OCI-LY3 (cell line): ENCODE data around the gene CADPS.

Source experiments
- H2AFZ ChIP-seq: fragments of 200-600, 300-600 bp; shearing (Covaris generic); 2 replicates; pipeline ENCODE4 v1.6.0; 2014; ENCODE audit warnings: antibody characterized with exemption, low read depth, low read length
- H3K27ac ChIP-seq: fragments of 200-600, 300-600 bp; sonication (generic); 2 replicates; pipeline ENCODE4 v1.5.1; 2014; ENCODE audit warnings: mild to moderate bottlenecking, low read length, moderate library complexity, mixed read lengths
- H3K27me3 ChIP-seq: fragments of 200-600, 300-600 bp; sonication (generic); 2 replicates; pipeline ENCODE4 v1.6.1; 2014; ENCODE audit warnings: low read depth, low read length, mixed read lengths
- H3K36me3 ChIP-seq: fragments of 200-600, 300-600 bp; sonication (generic); replicated peaks from 2 replicates; pipeline ENCODE3; 2014; ENCODE audit warnings: low read depth, low read length, mixed read lengths
- H3K4me1 ChIP-seq: fragments of 300-600, 200-600 bp; sonication (generic); 2 replicates; pipeline ENCODE4 v1.6.1; 2014; ENCODE audit warnings: low read length, mixed read lengths
- H3K4me2 ChIP-seq: fragments of 200-600, 300-600 bp; sonication (generic); 2 replicates; pipeline ENCODE4 v1.6.1; 2014; ENCODE audit warnings: low read length, mixed read lengths
- H3K4me3 ChIP-seq: fragments of 300-600, 200-600 bp; sonication (generic); 2 replicates; pipeline ENCODE4 v1.5.1; 2014; ENCODE audit warnings: antibody characterized with exemption, mild to moderate bottlenecking, low read length, moderate library complexity
- H3K79me2 ChIP-seq: fragments of 300-600, 200-600 bp; shearing (Covaris generic); 2 replicates; pipeline ENCODE4 v1.6.1; 2014; ENCODE audit warnings: mild to moderate bottlenecking, low read length, mixed read lengths
- H3K9ac ChIP-seq: fragments of 300-600, 200-600 bp; shearing (Covaris generic); 2 replicates; pipeline ENCODE4 v1.6.0; 2014; ENCODE audit warnings: mild to moderate bottlenecking, low read length, moderate library complexity
- H3K9me3 ChIP-seq: fragments of 200-600, 300-600 bp; shearing (Covaris generic); 2 replicates; pipeline ENCODE4 v1.6.1; 2014; ENCODE audit warnings: low read length, mixed read lengths; ENCODE audit not compliant: insufficient read depth
- H4K20me1 ChIP-seq: fragments of 200-600, 300-600 bp; sonication (generic); 2 replicates; pipeline ENCODE4 v1.6.1; 2016; ENCODE audit warnings: low read length, mixed read lengths; ENCODE audit not compliant: insufficient read depth
- CTCF ChIP-seq: fragments of 200-600, 300-600 bp; sonication (generic); IDR thresholded peaks from 2 replicates; pipeline ENCODE4 v1.5.1; 2014; ENCODE audit warnings: antibody characterized with exemption, low read length, low read depth
- EZH2phosphoT487 ChIP-seq: fragments of 200-600 bp; shearing (Covaris generic); IDR thresholded peaks from 2 replicates; pipeline ENCODE4 v1.6.1; 2018; ENCODE audit warnings: antibody characterized with exemption, mixed run types, low read depth

Gene CADPS

GRCh38 chr3:62531493-62531892 is 343.7 kb downstream of the CADPS start:
- Histone ChIP-seq H3K79me2 (no peaks in the 10 kb centered on the region), H3K9ac (no peak overlapping the region), H3K27me3 (peaks cover 26% of the 10 kb centered on the region), H2AFZ (no peak overlapping the region), H3K9me3 (no peaks in the 10 kb centered on the region), H3K4me1 (no peaks in the 10 kb centered on the region), H3K27ac (no peak overlapping the region), H3K4me2 (no peak overlapping the region), H4K20me1 (no peaks in the 10 kb centered on the region), H3K36me3 (no peaks in the 10 kb centered on the region), H3K4me3 (no peak overlapping the region)
- TF ChIP-seq EZH2phosphoT487: no peak
- no peak for TF ChIP-seq CTCF

- no peak overlapping the region for H2AFZ ChIP-seq
- no peaks in the 10 kb centered on the region for H3K9me3 ChIP-seq
- no peak overlapping the region for H3K27ac ChIP-seq
- no peak overlapping the region for H3K4me2 ChIP-seq
- H3K4me1 ChIP-seq: no peaks in the 10 kb centered on the region
- peaks cover 31% of the 10 kb centered on the region for H3K27me3 ChIP-seq
- no peaks in the 10 kb centered on the region for H3K79me2 ChIP-seq
- no peak overlapping the region for H3K4me3 ChIP-seq
- H3K36me3 ChIP-seq: no peaks in the 10 kb centered on the region
- no peak for TF ChIP-seq EZH2phosphoT487
- no peak for TF ChIP-seq CTCF
- H3K9ac ChIP-seq: no peak overlapping the region
- H4K20me1 ChIP-seq: no peaks in the 10 kb centered on the region
Measured at GRCh38 chr3:62529230-62529629, 346.0 kb downstream of the CADPS start.

- H3K4me1 ChIP-seq: no peaks in the 10 kb centered on the region
- no peaks in the 10 kb centered on the region for H3K36me3 ChIP-seq
- no peak overlapping the region for H3K27ac ChIP-seq
- H3K27me3 ChIP-seq: peaks cover 36% of the 10 kb centered on the region
- H3K79me2 ChIP-seq: no peaks in the 10 kb centered on the region
- no peak for TF ChIP-seq EZH2phosphoT487
- TF ChIP-seq CTCF: no peak
- no peak overlapping the region for H2AFZ ChIP-seq
- H3K4me2 ChIP-seq: no peak overlapping the region
- no peak overlapping the region for H3K9ac ChIP-seq
- H3K9me3 ChIP-seq: no peaks in the 10 kb centered on the region
- H4K20me1 ChIP-seq: no peaks in the 10 kb centered on the region
- no peak overlapping the region for H3K4me3 ChIP-seq
Measured at GRCh38 chr3:62527474-62527873, 347.7 kb downstream of the CADPS start.

- Histone ChIP-seq H3K27me3 (peaks cover 36% of the 10 kb centered on the region), H3K9me3 (no peaks in the 10 kb centered on the region), H3K4me3 (no peak overlapping the region), H2AFZ (no peak overlapping the region), H3K4me2 (no peak overlapping the region), H4K20me1 (no peaks in the 10 kb centered on the region), H3K27ac (no peak overlapping the region), H3K4me1 (no peaks in the 10 kb centered on the region), H3K9ac (no peak overlapping the region), H3K36me3 (no peaks in the 10 kb centered on the region), H3K79me2 (no peaks in the 10 kb centered on the region)
- no peak for TF ChIP-seq CTCF
- no peak for TF ChIP-seq EZH2phosphoT487
Measured at GRCh38 chr3:62525281-62525680, 349.9 kb downstream of the CADPS start.
